HG03196 (cell line): Measurements from ENCODE around the gene MTMR3.

ENCODE experiments used
- ATAC-seq: cut with Tn5 transposase; IDR thresholded peaks from one replicate; pipeline ENCODE4 v1.9.1; 2021; ENCODE audit not compliant: unreplicated experiment

The MTMR3 gene

DNA sequence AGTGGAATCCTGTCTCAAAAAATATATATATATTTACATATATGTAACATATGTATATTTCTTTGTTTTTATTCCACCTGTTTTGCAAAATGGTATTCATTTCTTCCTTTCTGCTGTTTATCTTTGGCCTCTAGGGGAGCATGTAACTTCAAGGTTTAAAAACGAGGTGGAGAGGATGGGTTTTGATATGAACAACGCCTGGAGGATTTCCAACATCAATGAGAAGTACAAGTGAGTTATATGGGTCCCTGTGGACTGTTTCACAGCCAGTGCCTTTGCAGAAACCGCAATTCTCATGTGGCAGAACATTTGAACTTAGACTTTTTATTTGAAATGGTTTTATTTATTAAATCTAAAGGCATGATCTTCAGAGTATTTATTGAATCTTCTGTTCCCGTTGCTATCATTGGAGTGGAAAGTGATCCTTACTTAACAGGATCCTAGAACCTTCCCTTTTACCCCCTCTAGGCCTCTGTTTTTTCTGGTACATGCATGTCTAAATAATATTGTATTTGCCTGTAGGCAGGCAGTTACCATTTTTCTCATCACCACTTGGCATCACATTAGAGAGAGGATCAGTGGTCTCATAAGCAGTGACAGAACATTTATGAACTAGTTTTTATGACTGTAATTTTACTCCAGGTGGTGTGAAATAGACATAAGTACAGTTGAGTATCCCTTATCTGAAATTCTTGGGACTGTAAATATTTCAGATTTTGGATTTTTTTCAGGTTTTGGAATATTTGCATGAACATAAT lies 115.8 kb downstream of the MTMR3 start:
- no peak for ATAC-seq

DNA sequence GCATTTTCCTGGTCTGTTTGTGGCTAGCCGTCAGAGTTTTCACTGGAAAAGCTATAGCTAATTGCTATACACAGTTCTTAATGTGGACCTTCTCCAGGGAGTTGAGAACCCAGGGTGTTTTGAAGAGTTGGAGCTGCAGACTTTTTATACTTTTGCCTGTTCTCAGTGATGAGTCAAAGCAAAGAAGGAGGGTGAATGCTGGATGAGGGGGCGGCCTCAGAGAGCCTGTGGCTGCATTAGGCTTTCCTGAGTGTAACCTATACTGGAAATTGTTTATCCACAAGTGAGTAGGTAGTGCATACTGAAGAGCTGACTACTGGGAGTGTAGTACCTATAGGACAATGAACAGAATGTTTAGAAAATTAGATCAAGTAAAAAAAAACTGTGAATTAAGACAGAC lies 117.6 kb downstream of the MTMR3 start:
- ATAC-seq = no peak

DNA sequence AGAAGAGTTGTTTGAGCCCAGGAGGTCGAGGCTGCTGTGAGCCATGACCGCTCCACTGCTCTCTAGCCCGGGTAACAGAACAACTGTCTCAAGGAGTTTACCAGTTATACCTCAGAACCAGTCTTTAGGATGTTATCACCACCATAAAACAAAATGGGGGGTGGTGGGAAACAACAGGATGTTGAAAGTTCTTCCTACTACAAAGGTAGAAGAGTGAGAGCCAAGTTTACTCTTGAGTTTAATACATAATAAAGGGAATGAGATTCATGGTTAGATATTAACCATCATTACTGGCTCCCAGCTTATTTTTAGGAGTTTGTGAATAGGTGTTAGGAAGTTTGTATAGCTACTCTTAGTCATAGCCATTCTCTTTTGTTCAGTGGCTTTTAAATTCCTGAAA lies 118.5 kb downstream of the MTMR3 start:
- no peak for ATAC-seq

DNA sequence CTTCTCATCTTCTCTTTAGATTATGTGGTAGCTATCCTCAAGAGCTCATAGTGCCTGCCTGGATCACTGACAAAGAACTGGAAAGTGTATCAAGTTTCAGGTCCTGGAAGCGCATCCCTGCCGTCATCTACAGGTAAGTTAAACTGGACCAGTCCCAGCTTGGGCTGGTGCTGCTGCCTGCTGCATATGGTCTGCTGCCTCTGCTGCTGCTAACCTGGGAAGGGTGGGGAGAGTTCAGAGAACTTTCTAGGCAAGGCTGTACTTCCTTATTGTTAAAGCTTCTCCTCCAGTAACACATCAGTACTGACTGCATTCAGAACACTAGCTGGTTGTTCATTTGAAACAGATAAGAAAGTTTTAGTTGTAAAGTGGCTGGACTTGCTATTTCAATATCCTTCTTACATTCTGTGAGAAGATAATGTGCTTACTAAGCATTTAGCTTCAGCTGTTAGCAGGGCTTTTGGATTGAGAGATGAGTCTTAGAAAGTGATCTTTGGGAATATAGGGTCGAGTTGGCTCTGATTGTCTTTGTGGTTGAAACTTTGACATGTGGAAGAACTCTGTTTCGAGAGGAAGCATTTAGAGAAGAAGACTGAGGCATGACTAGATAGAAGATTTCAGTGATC lies 120.0 kb downstream of the MTMR3 start:
- ATAC-seq = no peak

DNA sequence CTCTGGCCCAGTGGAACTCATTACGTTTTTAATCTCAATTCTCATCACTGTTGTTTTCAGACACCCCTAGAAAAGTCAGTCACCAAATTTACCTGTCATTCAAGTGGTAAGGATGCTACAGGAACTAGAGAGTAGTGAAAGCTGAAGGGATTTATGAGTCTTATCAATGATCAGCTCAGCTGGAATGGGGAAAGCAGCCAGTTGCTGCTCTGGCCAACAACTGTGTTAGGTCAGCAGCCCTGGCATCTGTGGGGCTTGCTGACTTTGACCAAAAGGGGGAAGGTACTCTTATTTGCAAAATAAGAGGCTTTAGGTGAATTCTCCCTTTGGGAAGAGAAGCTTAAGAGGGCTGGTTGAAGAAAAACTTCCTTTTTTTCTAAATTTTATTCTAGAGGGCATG lies 121.1 kb downstream of the MTMR3 start:
- ATAC-seq = no peak

DNA sequence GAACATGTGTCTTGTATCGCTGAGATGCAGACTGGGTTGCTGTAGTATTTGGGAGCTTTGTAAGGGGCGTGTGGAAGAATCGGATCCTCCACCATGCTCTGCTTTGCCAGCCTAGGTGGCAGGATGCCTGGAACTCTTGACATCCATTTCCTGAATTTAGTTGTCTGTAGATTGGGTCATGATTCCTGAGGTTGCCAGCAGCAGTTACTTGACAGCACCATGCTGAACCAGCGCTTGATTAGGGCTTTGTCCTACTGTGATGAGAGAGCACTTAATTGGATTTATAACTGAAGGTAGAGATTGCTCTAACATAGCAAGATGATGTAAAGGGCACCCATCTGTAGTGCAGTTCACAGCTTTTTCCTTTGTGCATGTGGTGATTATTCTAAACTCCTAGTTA lies 121.7 kb downstream of the MTMR3 start:
- ATAC-seq = no peak

DNA sequence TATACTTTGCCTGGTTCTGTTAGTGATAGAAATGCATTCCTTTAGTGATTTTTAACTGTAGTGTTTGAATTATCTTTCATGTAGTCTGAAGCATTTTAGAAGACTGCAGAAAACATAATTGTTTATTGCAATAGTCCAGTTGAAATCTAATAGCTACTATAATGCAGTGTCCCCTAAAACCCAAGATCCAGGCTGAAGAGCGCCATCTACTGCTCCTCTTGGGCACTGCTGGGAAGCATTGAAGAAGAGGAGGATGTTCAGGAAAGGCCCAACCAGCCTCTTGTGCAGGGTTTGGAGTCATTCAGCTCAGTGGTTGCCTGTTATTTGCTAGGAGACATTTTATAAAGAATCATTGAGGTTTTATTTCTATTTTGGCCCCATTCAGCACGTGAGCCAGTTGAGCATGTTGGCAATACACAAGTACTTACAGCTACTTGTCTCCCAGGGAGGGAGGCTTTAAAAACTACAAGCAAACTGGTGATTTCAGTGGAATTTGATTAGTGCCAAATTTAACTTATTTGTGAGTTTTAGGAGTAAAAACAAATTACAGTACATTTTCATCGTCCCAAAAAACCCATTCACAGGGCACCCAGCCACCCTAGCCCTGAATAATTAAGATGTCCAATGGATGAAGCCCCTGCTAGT lies 122.4 kb downstream of the MTMR3 start:
- no peak for ATAC-seq

DNA sequence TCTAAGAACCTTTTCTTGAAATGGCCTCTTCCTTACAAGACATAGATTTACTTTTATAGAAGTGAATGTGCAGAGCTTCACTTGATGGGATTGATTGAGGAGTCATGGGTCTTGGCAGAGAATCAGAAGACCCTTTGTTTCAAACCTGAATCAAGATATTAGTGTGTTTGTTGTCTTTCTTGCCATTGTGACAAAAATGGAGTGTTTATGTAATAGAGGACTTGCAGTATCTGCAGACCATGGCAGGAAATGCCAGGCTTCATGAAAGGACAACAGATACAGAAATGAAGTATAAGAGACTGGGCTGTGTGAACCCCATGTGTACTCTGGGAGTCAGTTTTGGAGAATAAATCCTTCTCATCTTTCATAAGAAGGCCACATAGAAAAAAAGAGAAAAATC lies 124.4 kb downstream of the MTMR3 start:
- ATAC-seq = no peak

DNA sequence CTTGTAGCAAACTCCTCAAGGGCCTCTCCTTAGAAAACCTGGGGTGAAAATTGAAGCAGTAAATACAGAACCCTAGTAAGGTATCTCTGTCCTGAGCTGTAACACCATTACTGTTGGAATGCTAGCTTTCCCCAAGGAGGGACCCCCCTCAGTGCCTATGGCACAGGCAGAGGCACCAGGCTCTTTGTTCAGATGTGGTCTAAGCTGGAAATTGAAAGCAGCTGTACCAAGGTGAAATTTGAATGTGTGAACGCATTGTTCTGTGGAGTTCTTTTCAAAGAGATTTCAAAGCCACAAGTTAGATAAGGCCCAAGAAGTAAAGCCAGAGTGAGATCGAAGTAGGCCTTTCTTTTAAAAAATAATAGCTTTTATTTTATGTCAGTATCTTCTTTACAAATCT lies 125.4 kb downstream of the MTMR3 start:
- no peak for ATAC-seq

DNA sequence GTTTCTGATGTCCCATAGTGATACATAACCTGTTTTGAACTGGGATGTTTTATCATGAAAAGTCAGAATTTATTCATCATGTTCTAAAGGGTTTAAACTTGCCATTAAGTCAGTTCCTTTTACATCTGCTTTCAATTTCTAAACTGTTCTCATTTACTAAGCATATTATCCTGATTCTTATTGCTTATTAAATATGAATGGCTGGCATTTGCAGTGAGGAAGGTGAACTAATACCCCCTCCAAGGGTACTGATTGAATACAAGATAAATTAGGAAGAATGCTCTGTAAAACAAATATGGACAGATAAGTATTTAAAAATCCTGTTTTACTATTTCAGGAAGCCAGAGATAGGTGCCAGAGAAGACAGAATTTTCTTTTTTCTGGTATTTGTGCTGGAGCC lies 126.5 kb downstream of the MTMR3 start:
- no peak for ATAC-seq

DNA sequence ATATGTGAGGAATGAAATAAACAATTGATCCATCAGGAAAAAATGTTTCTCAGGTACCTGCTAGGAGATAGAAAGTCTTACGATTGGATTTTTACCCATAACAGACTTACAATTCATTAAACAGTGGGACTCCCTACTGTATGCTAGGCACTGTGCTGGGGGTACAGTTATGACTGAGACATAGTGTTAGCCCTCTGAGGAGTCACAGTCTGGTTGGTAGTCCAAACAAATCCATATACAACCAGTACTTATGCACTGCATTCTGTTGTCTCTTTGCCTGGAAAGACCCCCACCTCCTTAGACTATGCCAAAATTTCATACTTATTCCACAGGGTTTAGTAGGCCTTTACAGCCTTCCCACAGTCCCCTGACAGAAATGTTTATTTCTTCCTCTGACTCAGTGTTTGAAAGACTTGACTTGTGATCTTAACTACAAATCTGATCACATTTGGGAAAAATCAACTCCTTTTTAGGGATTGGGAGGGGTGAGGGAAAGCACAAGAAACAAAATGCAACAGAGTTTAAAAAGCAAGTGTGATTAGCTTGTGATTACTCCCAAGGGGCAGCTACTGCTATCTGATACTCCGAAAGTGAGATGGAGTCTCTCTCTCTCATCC lies 127.9 kb downstream of the MTMR3 start:
- ATAC-seq = no peak

DNA sequence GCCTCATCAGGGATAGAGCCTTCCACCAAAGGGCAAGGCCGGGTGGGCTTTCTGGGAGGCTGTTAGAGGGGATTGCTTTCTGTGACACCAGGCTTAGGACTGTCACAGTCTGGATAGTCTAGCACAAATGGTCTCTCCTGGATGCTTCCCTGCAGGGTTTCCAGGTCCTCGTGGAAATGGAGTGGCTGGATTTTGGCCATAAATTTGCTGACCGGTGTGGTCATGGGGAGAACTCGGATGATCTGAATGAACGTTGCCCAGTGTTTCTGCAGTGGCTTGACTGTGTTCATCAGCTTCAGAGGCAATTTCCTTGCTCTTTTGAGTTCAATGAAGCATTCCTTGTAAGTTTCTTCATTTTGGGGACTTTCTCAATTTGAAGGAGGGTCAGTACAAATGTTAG lies 130.2 kb downstream of the MTMR3 start:
- no peak for ATAC-seq

DNA sequence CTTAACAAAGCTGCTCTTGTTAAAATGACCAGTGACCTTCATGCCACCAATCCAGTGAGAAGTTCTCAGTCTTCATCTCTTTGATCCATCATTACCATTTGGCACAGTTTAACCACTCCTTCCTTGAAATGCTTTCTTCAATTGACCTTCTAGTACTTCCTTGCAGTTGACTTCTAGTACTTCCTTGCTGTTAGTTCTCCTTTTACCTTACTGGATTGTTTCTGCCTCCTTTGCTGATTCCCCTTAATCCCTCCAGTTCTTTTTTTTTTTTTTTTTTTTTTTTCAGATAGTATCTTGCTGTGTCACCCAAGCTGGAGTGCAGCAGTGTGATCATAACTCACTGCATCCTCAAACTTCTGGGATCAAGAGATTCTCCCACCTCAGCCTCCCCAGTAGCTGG lies 131.3 kb downstream of the MTMR3 start:
- ATAC-seq = no peak

DNA sequence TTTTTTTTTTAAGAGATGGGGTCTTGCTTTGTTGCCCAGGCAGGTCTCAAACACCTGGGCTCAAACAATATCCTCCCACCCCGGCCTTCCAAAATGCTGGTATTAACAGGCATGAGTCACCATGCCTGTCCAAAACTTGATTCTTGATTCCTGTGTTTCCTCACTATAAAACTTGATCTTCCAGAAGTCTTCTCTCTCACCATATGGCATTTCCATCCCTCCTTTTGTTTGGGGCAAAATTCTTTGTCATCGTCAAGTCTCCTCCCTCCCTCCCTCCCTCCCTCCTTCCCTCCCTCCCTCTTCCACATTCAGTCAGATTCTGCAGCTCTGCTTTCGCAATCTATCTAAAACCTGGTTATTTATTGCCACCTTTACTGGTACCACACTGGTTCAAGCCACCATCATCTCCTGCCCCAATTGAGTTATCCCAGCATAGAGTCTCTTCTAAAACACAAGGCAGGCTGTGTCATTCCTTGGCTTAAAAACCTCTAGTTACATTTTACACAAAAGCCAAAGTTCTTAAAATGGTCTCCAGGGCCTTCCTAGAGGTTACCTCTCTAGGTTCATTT lies 132.3 kb downstream of the MTMR3 start:
- no peak for ATAC-seq

DNA sequence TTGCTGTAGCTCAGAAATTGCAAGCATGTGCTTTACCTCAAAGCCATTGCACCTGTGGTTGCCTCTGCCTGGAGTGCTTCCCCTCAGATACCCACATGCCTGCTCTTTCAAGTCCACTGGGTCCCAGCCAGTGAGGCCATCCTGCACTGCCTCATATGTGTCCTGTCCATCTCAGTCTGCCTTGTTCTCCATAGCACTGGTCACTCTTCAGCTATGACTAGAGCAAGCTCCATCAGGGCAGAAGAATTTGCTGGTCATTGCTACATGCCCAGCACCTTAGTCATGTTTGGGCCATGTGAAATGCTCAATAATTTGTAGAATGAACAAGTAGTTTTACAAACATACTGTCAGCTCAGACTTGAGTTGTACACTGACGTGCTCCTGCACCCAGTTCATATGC lies 132.9 kb downstream of the MTMR3 start:
- ATAC-seq = no peak

DNA sequence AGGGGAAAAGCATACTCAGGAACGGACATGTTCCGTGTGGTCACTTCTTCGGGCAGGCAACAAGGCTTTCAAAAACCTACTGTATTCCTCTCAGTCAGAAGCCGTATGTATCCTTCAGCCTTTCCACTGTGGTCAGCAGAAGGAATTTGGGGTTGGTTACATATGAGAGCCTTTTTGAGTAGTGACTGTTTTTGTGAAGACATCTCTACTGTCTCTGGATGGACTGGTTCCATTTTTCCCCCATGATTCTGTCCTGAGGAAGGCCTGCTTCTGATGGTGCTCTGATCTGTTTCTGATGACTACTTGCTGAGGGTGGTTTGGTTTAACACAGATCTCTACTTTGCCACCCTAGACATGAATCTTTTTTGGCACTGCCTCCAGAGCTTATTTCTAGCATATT lies 133.6 kb downstream of the MTMR3 start:
- ATAC-seq = no peak

DNA sequence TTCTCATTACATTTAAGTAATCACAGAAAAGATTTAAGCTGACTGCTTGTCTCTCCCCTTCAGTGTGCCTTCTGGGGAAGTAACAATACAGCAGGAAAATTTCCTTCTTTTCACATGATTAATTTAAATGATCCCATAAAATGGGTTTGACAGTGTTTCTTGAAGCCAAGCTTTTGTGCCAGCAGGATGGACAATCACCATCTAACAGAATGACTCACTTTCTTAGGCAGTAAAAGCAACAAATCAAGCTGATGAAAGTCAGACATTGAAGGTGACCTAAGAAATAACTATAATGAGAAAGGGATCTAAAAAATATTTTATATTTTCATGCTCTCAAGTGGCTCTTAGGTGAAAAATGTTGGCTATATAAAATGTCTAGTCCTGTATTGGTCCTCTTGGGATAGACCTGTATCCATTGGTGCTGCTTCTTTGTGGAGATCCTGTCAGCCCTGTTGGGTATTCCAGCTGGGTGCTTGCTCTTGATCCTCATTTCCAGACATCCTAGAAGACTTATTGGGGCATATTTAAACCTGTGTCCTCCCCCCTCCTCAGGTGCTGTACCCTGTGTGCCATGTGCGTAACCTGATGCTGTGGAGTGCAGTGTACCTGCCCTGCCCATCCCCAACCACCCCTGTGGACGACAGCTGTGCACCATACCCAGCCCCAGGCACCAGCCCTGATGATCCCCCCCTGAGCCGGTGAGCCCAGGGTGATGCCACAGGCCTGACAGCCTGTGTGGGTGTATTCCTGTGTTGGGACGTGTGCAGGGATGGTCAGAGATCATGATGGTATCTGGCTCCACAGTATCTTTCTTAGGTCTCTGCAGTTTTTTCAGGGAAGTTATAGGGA lies 134.6 kb downstream of the MTMR3 start:
- no peak for ATAC-seq

DNA sequence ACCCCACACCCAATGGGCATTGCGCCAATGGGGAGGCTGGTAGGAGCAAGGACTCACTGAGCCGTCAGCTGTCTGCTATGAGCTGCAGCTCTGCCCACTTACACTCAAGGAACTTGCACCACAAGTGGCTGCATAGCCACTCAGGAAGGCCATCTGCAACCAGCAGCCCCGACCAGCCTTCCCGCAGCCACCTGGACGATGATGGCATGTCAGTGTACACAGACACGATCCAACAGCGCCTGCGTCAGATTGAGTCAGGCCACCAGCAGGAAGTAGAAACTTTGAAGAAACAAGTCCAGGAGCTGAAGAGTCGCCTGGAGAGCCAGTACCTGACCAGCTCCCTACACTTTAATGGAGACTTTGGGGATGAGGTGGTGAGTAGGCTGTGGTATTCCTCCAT lies 137.5 kb downstream of the MTMR3 start:
- ATAC-seq = no peak

DNA sequence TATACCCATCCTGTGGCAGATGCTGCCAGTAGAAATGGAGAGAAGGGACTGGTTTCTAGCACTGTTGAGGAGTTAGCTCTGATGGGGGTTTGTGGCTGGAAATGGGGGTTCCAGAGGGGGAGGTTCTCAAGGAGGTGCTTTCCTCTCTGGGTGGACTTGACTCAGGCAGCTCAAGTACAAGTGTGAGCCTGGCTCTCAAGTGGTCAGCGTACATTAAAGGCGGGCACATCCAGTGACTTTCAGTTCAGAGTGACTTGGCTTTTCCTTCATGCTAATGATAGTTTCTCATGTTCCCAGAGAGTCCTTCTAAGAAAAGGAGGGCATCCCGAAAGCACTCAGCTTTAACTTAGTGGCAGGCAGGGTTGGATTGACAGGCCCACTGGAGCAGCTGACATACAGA lies 138.4 kb downstream of the MTMR3 start:
- no peak for ATAC-seq

DNA sequence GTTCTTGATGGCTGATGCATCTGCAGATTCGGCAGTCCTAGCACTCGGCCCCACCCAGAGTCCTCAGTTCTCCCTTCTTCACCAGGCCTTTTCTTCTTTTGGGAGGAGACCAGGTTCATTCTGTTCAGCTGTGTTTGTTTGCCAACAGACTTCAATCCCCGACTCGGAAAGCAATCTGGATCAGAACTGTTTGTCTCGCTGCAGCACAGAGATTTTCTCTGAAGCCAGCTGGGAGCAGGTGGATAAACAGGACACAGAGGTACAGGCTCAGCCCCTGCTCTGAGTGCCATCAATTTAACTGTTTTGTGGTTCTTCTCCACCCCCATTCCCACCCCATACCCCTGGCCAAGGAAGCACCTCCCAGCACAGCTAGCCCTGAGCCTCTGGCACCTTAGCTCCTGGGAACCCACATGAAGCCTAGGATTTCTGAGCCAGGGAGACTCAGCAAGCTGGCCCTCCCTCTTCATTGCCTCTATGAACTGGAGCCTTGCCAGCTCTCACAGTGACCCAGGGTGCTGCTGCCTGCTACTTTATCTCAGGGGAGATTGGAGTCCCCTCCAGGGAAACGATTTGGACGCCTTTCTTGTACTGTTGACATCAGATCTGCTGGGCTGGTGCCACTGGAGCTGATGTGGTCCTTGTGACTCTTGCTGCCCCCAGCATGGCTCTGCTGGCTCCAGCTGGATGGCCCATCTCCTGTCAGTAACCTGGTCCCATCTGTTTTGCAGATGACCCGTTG lies 139.1 kb downstream of the MTMR3 start:
- no peak for ATAC-seq
